ENCODE measurements around the gene NDUFS7.

DNA sequence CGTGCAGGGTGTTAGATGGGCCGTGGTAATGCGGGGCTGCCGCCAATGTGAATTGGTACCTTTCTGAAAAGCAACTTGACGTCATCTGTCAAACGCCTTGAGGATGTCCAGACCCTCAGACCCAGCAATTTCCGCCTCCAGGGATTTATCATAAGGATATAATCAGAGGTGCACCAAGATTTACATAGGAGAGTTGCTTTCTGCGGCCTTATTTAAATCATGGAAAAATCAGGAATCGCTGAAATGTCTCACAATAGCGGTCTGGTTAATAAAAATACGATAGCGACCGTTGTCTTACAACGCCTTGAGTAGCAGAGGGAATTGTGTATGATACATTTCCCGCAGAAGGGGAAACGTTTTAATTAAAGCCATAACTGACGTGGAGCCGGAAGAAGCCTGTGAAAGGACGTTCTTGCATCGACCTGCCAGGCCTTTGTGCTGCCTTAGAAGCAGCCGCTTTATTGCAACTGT is 32.3 kb upstream of the NDUFS7 start:
- TF ChIP-seq SUZ12 (IDR thresholded peaks at IDR 0.05; ENCODE audit: extremely low read depth, insufficient read depth, insufficient read length): no peak
- no peak for TF ChIP-seq YY1 (IDR thresholded peaks at IDR 0.05; ENCODE audit: insufficient read depth, insufficient read length)

Data from NT2/D1 (cell line).